ENCODE data around the gene MAP4K5.

The MAP4K5 gene

DNA sequence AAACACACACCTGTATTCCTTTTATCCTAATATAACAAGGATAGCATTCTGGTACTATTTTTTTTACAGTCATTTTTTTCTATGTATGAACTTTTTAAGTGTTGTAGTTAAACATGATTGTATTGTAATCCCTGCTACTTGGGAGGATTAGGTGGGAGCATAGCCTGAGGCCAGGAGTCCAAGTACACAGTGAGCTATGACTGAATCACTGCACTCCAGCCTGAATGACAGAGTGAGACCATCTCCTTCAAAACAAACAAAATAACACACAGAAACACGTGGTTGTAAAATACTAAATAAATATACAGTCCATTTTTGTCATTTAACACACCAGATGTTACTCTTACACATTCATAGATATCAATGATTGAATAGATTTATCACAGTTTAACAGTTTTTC is 56.9 kb downstream of the MAP4K5 start:
- DNase-seq = no peak

DNA sequence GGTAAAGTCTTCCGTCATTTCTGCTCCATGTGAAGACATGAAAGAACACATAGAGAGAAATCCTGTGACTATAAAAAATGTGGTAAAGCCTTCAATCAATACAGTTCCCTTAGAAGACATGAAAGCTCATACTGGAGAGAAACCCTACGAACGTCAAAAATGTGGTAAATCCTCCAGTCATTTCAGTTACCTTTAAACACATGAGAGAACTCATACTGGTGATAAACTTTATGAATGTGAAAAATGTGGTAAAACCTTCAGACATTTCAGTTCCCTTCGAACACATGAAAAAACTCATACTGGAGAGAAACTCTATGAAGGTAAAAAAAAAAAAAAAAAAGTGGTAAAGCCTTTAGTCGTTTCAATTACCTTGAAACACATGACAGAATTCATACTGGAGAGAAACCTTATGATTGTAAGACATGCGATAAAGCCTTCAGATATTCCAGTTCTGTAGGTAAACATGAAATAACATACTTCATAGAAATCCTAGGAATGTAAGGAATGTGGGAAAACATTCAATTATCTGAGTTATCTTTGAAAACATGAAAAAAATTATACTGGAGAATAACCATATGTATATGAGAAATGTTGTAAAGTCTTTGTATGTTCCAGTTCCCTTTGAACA is 60.4 kb downstream of the MAP4K5 start:
- DNase-seq = no peak

DNA sequence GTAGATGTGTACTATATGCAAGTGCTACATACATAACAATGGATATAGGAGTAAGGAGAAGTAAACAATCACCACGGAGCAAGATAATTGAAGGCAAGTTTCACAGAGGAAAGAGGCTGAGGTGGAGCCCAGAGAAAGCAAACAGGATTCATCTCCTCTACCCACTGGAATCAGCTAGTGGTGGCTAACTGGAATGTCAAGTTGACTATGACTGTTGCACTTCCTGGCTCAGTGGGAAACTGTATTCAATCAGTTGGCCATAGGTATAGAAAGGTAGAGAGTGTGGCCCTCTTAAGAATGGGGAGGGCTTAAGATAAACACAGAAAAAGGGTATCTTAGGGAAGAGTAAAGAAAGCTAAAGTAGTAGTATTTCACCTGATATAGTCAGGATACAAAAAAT is 62.4 kb downstream of the MAP4K5 start:
- DNase-seq = no peak

DNA sequence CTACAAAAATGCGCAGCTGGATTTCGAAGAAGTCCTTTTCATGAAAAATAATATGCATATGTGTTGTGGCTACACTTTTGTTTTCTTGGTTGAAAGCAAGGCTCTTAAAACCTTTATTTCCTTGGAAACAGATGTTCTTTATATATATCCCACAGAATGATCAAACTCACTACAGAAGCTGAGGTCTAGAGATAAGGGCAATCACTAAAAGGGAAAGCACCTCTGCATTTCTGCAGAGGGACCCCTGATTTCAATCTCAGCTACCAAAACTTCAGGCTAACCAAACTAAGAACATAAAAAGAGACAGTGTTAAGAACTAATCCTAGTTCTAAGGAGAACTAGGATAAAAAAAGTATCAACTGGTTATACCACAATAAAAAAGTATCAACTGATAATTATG is 70.3 kb downstream of the MAP4K5 start:
- DNase-seq = no peak

DNA sequence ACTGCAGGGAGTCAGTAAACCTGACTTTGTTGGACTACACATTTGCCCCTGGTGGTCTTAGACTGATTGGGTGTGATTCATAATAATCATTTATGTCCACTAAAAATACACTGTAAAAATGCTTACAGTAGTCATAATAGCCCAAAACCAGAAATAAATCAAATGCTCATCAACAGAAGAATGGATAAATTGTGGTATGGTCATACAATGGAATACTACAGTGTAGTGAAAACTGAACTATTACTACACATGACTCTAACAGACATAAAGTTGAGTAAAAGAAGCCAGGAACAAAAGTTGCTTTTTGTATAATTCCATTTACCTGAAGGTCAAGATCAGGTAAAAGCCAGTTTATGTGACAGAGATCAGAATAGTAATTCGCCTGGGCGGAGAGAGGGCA is 78.5 kb downstream of the MAP4K5 start:
- no peak for DNase-seq

DNA sequence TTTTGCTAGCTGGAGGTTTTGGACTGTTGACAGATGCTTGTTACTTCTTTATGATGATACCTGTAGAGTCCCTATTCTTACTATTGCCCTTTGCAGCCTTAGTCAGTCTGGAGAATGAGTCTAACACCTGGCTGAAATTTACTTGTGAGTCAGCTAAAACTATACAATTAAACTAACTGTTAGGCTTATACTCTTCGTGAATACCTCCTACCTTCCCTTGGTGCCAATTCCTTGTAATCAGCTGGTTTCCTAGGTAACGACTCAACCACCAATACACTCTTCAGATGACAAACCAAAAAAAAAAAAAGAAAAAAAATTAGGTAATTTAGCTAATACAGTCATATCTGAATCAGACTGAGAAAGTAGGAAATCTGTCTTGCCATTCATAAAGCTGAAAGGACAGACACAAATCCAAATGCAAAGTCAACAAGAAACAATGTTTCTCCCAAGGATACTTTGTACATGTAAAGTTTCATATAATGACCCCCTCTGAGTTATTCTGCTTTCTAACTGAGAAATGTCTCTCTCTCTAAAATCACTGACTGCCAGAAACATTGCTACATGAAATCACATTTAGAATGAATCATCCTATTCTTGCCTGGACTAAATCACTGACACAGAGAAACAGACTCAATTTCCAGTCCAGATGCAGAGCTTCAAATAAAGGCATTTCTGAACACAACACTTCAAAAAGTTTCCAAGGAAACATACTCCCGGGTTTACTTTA is 79.2 kb downstream of the MAP4K5 start:
- DNase-seq = no peak

DNA sequence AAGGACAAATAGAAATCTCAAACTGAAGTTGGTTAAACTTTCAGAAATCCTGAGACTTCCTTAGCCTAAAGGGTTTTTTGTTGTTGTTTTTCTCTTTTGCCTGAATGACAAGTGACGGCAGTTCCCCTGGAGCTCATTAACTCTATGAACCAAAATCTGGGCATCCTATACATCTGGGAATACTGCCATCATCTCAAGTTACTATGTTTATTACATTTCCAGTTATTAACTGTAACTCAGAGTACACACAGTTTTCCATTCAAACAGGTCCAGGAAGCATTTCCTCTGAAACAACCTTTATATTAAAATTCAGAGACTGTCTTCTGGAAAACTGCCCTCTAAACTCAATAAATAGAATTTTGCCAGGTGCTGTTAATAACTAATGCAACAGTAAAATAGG is 80.1 kb downstream of the MAP4K5 start:
- DNase-seq = no peak

DNA sequence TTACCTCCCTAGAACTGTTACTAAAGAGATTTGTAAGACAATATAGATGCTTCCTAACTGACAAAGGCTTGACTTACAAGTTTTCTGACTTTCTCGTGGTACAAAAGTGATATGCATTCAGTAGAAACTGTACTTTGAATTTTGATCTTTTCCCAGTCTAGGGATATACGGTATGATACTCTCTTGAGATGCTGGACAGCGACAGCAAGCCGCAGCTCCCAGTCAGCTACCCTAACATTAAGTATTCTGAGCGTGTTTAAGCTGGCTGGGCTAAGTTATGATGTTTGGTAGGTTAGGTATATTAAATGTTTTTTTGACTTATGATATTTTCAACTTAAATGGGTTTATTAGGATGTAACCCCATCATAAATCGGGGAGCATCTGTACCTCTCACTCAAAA is 80.5 kb downstream of the MAP4K5 start:
- DNase-seq = no peak

DNA sequence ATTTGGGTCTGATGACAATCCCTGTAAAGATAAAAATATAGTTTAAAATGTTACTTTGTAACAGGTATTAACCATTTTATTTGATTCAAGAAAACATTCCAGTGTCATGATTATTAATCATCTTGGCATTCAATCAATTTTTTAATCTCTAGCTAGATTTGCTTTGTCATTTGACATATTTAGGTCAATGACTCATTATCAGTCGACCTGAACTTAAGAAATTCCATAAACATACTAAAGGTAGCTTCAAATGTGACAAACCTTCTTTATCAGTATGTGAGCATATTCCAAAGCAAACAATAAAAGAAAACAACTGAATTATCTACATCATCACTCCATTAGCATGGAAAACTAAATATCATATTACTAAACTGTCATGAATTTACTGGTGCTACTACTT is 84.9 kb downstream of the MAP4K5 start:
- no peak for DNase-seq

DNA sequence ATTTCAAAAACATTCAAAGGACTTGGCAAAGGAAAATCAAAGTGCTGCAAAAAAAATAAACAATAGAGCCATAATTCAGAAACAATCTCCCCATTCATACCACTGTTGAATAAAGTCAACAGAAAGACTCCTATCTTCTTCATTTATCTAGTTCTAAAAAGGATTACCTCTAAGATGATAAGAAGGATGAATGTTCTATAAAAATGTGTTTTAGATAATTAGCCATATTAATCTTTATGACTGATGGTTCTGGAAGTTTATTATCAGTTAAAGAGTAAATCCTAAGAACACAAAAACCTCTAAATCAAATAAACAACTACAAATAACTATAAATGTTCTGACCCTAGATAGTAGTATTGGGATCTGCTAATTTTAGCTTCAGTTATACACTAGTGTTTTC is 97.8 kb downstream of the MAP4K5 start:
- DNase-seq = no peak

DNA sequence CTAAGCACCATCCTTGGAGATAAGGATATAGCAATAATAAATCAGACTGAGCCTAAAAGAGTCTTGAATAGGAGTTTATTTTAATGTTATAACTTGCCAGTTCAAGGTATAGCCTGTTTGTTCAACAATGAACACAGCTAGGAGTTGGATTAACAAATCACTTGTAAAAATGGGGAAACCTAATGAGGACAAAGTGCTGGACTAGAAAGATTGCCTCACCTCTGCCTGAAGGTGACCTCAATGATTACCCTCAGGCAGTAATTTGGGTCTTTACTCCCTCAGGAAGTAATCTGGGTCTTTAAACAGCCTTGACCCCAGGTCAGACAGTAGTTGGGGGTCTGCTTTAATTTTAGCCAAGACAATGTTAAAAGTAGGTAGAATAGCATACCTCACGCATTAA is 100.2 kb downstream of the MAP4K5 start:
- no peak for DNase-seq

DNA sequence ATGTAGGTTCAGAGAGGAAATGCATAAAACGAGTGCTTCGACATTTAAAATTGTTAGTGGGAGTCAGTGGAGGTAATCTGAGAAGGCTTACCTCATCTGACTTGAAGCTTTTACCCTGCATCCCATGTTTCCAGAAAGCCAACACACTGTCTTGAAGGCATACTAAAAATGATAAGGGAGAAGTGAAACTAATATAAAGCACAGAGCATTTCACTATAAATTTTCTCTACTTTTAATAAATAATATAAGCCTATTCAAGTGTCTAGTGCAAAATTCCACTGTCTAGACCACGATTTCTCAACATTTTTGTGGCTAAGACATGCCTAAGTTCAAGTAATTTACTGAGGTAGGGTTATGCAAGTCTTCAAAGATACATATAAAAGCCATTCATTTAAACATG is 106.6 kb downstream of the MAP4K5 start:
- no peak for DNase-seq

DNA sequence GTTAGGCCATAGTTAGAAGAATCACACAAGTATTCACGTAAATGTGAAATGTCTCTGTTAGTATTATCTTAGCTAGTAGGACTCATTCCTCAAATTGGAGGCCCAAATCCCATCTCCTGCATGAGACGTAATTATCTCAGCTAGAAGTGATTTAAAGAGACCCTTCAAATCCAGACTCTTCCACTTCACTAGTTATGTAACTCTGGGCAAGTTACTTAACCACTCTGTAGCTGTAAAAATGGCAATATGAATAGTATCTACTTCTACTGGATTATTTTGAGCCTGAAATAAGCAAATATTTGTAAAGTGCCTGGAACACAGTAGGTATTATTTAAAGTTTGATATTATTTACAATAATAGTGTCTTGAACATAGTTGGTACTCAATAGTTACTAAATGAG is 107.3 kb downstream of the MAP4K5 start:
- no peak for DNase-seq

DNA sequence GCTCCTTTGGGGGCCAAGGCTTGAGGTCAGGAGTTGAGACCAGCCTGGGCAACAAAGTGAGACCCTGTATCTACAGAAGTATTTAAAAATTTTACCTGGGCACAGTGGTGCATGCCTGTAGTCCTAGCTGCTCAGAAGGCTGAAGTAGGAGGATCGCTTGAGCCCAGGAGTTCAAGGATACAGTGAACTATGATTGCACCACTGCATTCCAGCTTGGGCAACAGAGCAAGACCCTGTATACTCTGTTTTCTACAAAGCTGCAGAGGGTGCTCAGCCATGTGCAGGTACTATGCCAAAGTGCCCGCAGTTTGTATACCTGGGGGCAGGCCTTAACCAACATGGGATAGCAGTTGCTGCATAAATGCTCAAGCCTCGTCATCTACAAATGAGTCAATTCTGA is 108.8 kb downstream of the MAP4K5 start:
- DNase-seq = no peak

DNA sequence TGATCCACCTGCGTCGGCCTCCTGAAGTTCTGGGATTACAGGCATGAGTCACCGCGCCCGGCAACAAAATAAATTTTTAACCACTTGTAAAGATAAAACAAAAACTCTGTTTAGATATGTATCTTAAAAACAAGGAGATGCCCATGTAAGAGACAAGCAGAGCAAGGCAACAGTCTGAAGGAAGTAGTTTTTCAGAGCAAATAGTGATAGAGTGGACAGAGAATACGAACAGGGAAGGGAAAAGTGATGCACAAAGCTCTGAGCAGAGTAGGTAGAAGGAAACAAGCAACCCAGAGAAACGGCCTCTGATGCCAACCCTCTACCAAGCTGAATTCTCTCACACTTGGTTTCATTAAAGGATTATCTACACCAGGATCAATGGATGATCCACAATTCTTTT is 110.9 kb downstream of the MAP4K5 start:
- DNase-seq = no peak

DNA sequence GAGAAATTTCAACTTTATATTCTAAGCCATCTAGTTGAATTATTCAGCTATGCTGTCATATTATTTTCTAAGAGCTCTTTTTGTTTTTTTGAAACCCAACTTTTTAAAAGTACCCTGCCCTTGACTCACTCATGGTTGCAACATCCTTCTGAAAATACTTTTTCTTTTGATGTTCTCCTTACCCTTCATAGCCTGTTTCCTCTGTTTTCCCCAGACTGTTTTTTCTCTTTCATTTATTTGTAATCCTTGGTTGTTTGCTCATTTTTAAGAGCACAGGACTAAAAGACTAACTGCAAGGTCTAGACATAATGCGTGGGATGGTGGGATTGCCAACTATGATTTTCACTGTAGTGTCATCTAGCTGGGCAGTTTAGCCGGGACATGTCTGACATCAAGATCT is 114.5 kb downstream of the MAP4K5 start:
- no peak for DNase-seq

DNA sequence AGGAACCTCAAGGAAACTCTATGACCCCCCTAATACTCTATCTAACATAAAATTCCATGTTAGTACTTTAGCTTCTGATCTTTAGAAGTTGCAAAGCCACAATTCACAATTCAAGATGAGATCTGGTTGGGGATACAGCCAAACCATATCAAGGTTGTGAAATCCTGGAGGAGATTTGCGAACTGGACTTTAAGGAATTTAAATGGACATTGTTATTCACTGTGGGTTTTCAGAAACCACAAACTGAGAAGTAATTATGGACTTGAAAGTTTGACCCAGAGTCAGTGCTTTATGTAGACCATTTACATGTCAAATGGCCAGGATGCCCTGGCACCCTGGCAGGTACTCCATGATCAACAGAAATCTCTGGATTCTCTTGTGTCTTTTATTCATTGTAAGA is 121.4 kb downstream of the MAP4K5 start:
- no peak for DNase-seq

DNA sequence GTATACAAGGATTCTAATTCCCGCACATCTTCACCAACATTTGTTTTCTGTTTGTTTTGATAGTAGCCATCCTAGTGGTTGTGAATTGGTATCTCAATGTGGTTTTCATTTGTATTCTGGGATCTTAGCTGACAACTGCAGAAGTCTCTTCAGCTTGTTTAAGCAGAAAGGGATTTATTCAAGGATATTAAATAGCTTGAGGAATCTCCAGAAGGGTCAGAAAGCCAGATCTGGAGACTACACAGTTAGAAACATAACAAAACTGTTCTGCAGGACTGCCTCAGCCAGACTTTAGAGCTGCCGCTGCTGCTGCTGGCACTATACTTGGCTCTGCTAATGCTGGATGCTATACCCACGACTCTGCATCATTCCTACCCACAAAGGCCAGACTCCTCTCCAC is 122.3 kb downstream of the MAP4K5 start:
- no peak for DNase-seq

DNA sequence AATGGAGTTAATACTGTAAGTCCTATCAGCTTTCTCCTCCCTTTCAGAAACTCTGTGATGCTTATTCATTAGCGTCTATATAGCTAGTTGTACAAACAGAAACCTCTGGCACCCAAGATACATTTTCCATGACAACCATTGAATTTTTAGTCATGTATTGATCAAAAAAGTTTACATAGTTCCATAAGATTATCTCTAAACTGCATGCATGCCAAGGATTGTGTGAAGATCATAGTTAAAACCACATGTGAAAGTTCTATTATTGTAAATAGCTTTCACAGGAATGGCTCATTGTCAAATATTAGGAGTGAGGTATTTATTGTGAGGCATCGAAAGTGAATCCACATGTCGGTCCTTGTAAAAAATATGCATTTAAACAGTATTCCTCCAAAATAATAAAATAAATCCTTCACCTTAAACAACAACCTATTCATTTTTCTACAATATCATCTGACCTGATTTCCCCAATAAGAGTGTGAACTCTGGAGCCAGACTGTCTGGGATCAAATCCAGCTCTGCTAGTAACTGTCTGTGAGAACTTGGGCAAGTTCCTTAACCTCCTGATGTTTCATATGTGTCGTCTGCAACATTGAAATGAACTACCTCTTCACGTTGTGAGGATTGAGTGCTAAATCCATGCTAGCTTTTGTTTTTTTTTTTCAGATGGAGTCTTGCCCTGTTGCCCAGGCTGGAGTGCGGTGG is 125.1 kb downstream of the MAP4K5 start:
- no peak for DNase-seq

DNA sequence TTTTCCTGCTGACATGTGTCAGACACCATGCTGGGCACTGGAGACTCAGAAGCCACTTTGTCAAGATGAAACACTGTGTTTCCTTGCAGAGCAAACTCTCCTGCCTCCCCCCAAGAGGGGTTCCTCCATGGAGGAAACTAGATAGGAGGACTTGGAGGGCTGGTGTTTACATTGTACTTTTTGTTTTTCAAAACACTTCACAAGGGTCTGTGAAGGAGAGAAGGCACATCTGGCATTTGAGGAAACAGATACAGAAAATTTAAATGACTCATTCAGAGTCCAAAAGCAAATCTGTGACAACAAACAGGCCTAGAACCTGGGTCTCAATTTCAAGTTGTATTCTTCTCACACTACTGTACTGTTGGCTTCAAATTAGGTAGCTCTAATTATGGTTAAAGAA is 128.9 kb downstream of the MAP4K5 start:
- no peak for DNase-seq

DNA sequence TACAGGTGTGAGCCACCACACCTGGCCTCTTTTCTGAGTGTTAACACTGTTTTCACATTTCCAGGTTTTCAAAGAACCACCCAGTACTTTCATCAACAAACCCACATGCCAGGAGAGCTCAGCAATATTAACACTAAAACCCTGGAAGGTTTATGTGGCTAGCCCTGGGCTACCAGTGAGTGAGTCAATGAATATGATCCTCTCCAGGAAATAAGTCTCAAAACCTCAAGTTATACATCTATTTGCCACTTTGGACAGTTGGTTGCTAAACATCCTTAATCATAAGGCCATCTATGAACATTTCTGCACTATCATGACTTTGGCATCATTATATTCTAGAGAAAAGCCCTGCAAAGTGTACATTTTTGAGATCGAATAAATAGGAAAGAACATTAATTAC is 129.4 kb downstream of the MAP4K5 start:
- no peak for DNase-seq

DNA sequence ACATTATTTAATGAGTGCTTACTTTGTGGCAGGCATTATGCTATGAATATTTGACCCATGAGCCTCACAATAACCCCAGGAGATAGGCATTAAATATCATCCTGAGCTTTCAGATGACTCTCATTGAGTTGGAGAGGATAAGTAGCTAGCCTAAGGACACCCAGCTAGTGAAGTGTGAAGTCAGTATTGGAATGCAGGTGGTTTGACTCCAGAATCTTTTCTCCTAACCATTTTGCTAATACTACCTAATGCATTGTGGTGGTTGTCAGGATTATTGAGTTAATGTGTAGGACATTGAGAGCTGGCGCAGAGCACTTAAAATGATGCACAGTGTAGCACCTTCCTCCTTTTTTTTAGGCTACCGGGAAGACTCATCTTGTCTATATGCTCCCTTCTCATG is 131.9 kb downstream of the MAP4K5 start:
- DNase-seq = no peak

DNA sequence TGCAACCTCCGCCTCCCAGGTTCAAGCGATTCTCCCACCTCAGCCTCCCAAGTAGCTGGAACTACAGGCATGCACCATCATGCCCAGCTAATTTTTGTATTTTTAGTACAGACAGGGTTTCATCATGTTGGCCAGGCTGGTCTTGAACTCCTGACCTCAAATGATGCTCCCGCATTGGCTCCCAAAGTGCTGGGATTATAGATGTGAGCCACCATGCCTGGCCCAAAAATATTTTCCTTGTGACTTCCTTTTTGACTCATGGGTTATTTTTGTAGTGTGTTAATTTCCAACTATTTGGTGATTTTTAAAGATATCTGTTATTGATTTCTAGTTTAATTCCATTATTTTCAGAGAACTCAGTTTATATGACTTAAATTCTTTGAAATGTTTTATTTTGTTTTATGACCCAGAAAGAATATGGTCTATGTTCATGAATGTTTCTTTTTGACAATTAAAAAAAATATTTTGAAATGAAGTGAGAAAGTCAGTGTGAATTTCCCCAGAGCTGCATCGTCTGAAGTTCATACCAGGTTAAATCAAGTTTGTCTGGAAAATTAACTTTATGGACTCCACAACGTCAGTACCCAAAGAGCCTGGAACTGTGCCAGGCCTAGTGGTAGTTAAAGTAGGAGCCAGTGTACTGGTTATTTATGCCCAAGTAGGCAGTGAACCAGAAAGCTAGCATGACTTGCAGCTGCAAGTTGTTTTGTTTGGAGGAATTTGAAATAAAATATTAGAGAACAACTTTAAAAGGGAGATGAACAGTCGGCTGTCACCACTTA is 132.9 kb downstream of the MAP4K5 start:
- DNase-seq = no peak

DNA sequence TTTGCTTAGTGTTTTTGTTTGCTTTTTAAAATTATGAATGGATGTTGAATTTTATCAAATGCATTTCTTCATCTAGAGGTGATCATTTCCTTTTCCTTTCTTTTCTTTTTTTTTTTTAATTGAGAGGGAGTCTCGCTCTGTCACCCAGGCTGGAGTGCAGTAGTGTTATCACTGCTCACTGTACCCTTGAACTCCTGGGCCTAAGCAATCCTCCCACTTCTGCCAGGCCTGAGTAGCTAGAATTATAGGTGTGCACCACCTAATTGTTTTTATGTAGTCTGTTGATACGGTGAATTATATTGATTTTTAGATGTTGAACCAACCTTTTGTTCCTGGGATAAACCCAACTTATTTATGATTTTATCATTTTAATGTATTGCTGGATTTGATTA is 134.2 kb downstream of the MAP4K5 start:
- DNase-seq = no peak

Data from islet precursor cell (in vitro differentiated cells).